ENCODE measurements around the gene NAA35. TPM values are rescaled to one million over a fixed set of nuclear protein-coding genes. Genes with fewer than 3 reads are reported as not detected.

NAA35 gene
- total and polyA plus RNA-seq, 5 donors: 7.9 to 17.7 (median 16.9) TPM

- H3K9me3 ChIP-seq (ENCODE audit: control insufficient read depth, low read length): no peaks in the 10 kb centered on the region
- H3K27me3 ChIP-seq (ENCODE audit: control insufficient read depth, insufficient read depth): no peaks in the 10 kb centered on the region
- H3K4me3 ChIP-seq (ENCODE audit: low read length): no peak overlapping the region
- WGBS: 74% methylated on average over 7 of the region's 7 CpGs
- no peak for ATAC-seq
- no peak overlapping the region for H3K27ac ChIP-seq (ENCODE audit: low read length)
- intact Hi-C loops (cut with DNase I): no loop called here
- H3K4me1 ChIP-seq (ENCODE audit: control insufficient read depth, insufficient read depth, low read length): no peaks in the 10 kb centered on the region
- no peak for DNase-seq
Observed at GRCh38 chr9:86069206-86069869, 128.4 kb downstream of the NAA35 start.

Other genes with a start within 250 kb of the NAA35 start
- 10 to 100 TPM; 42.5 to 54.8 (median 48.8) TPM for gene AGTPBP1, start 199.2 kb upstream of the NAA35 start, total RNA-seq
- gene AGTPBP1, start 199.2 kb upstream of the NAA35 start, polyA plus RNA-seq: 11.0 TPM
- gene GOLM1, start 158.4 kb downstream of the NAA35 start, total RNA-seq: 10 to 100 TPM in 1 of 4 donors, 1 to 10 TPM in 3; 6.1 to 12.9 (median 6.7) TPM
- 3.8 TPM for gene GOLM1, start 158.4 kb downstream of the NAA35 start, polyA plus RNA-seq

Measured in right cardiac atrium (tissue), 5 donors.